RCC 7860 (cell line): Measurements from ENCODE around the gene MUC5AC.

Experiments used
- DNase-seq: peaks from one replicate; pipeline ENCODE4 v3.0.0-alpha.2; 2015; ENCODE audit warnings: low spot score
- FAIRE-seq: peaks from 2 replicates; lab custom pipeline; 2012; peaks lifted over from hg19 to GRCh38; lab: Jason Lieb, UNC

Gene MUC5AC

GRCh38 chr11:1120532-1121330 is 37.0 kb upstream of the MUC5AC start:
- FAIRE-seq, result no peak

GRCh38 chr11:1121331-1121812 is 36.4 kb upstream of the MUC5AC start:
- no peak for FAIRE-seq

More at GRCh38 chr11:1120532-1121330, 37.0 kb upstream of the MUC5AC start:
- no peak for DNase-seq

GRCh38 chr11:1121813-1122663 is 35.7 kb upstream of the MUC5AC start:
- FAIRE-seq, result no peak
- DNase-seq, result no peak

More at GRCh38 chr11:1121331-1121812, 36.4 kb upstream of the MUC5AC start:
- no peak for DNase-seq

- no peak for FAIRE-seq
Observed at GRCh38 chr11:1122664-1123002, 35.1 kb upstream of the MUC5AC start.

GRCh38 chr11:1123970-1124369 is 33.8 kb upstream of the MUC5AC start:
- FAIRE-seq (no peak), DNase-seq (no peak)

More at GRCh38 chr11:1122664-1123002, 35.1 kb upstream of the MUC5AC start:
- no peak for DNase-seq

GRCh38 chr11:1125803-1126202 is 31.9 kb upstream of the MUC5AC start:
- DNase-seq, result no peak
- FAIRE-seq, result no peak

GRCh38 chr11:1126491-1126926 is 31.2 kb upstream of the MUC5AC start:
- DNase-seq, result no peak
- FAIRE-seq, result no peak

GRCh38 chr11:1126935-1127663 is 30.7 kb upstream of the MUC5AC start:
- DNase-seq (no peak), FAIRE-seq (no peak)

GRCh38 chr11:1127664-1128162 is 30.0 kb upstream of the MUC5AC start:
- DNase-seq (no peak), FAIRE-seq (no peak)

- FAIRE-seq, result no peak
Observed at GRCh38 chr11:1128311-1129142, 29.2 kb upstream of the MUC5AC start.

GRCh38 chr11:1129143-1129610 is 28.6 kb upstream of the MUC5AC start:
- no peak for DNase-seq
- no peak for FAIRE-seq

More at GRCh38 chr11:1128311-1129142, 29.2 kb upstream of the MUC5AC start:
- DNase-seq, result no peak

- no peak for FAIRE-seq
- DNase-seq, result no peak
Observed at GRCh38 chr11:1129611-1130160, 28.1 kb upstream of the MUC5AC start.

GRCh38 chr11:1130276-1131032 is 27.3 kb upstream of the MUC5AC start:
- FAIRE-seq (no peak), DNase-seq (no peak)

- DNase-seq (no peak), FAIRE-seq (no peak)
Observed at GRCh38 chr11:1131033-1131911, 26.5 kb upstream of the MUC5AC start.

- FAIRE-seq (no peak), DNase-seq (no peak)
Observed at GRCh38 chr11:1134848-1135445, 22.8 kb upstream of the MUC5AC start.

- FAIRE-seq (peak; percentile 95), DNase-seq (peak; percentile 91)
Observed at GRCh38 chr11:1138097-1138496, 19.7 kb upstream of the MUC5AC start.

GRCh38 chr11:1139441-1140083 is 18.2 kb upstream of the MUC5AC start:
- no peak for DNase-seq
- FAIRE-seq, result no peak
